SK-MEL-5 (cell line): ENCODE results near the gene GPATCH4. TPM values are rescaled to one million over a fixed set of nuclear protein-coding genes. Genes with fewer than 3 reads are reported as not detected.

ENCODE experiments used
- DNase-seq: peaks from one replicate; pipeline ENCODE4 v3.0.0-alpha.2; 2016; ENCODE audit warnings: low read depth, low spot score
- in situ Hi-C: cut with HindIII; loops from 2 replicates; pipeline ENCODE4 v1.10.0; 2016; ENCODE audit warnings: low sequenced_read_pairs, high pct_unique_total_duplicates, low pct_unique_long_range_greater_than_20kb
- polyA plus RNA-seq, 2 experiments: library from polyadenylated mRNA; depleted of rRNA; stranded (reverse); fragments of >200 nt; gene quantifications; 2 replicates each; pipeline ENCODE4 v1.2.3, GENCODE V29; 2015
- total RNA-seq: library from RNA; depleted of rRNA; stranded (reverse); fragments of >200 nt; shearing (Covaris generic); gene quantifications from 2 replicates; pipeline ENCODE4 v1.2.3, GENCODE V29; 2014; rRNA removed

Gene GPATCH4
- 26.4 and 27.3 TPM in 2 replicates for total RNA-seq
- polyA plus RNA-seq (2015; cell fraction: cytosol; rRNA removed): 29.4 and 37.3 TPM in 2 replicates
- polyA plus RNA-seq (2015; cell fraction: nucleus; rRNA removed): 48.3 and 48.5 TPM in 2 replicates

GRCh38 chr1:156601122-156601830 is at the start of gene GPATCH4:
Gene GPATCH4, minus strand, starts transcription at chr1:156601479.
- DNase-seq: peak; percentile 89
- in situ Hi-C loops: no loop called here

GRCh38 chr1:156648951-156649350 is 47.7 kb upstream of the GPATCH4 start:
- no peak for DNase-seq
- in situ Hi-C loops: no loop called here

- in situ Hi-C loops: no loop called here
- no peak for DNase-seq
These were observed 47.2 kb upstream of the GPATCH4 start for GRCh38 chr1:156648496-156648895.

- DNase-seq: no peak
- in situ Hi-C loops: no loop called here
These were observed 46.1 kb upstream of the GPATCH4 start for GRCh38 chr1:156647351-156647750.

GRCh38 chr1:156646738-156647211 is 45.5 kb upstream of the GPATCH4 start:
- in situ Hi-C loops: no loop called here
- DNase-seq: no peak

GRCh38 chr1:156645666-156646065 is 44.4 kb upstream of the GPATCH4 start:
- in situ Hi-C loops: no loop called here

GRCh38 chr1:156645056-156645455 is 43.8 kb upstream of the GPATCH4 start:
- in situ Hi-C loops: no loop called here
- DNase-seq: no peak

More at GRCh38 chr1:156645666-156646065, 44.4 kb upstream of the GPATCH4 start:
- no peak for DNase-seq

- no peak for DNase-seq
- in situ Hi-C loops: no loop called here
These were observed 43.4 kb upstream of the GPATCH4 start for GRCh38 chr1:156644640-156645039.

- DNase-seq: no peak
- in situ Hi-C loops: no loop called here
These were observed 42.9 kb upstream of the GPATCH4 start for GRCh38 chr1:156644146-156644545.

- DNase-seq: no peak
- in situ Hi-C loops: no loop called here
These were observed 42.5 kb upstream of the GPATCH4 start for GRCh38 chr1:156643778-156644092.

GRCh38 chr1:156643049-156643777 is 41.9 kb upstream of the GPATCH4 start:
- in situ Hi-C loops: no loop called here
- no peak for DNase-seq

GRCh38 chr1:156642265-156643048 is 41.2 kb upstream of the GPATCH4 start:
- no peak for DNase-seq

GRCh38 chr1:156641761-156642264 is 40.5 kb upstream of the GPATCH4 start, which contains the start of gene BCAN:
Gene BCAN, plus strand, starts transcription at chr1:156642117. Its CDS starts 3,938 bp downstream, at chr1:156646055.
- DNase-seq: peak; percentile 79
- in situ Hi-C loops: no loop called here

More at GRCh38 chr1:156642265-156643048, 41.2 kb upstream of the GPATCH4 start:
- in situ Hi-C loops: no loop called here

- in situ Hi-C loops: no loop called here
- no peak for DNase-seq
These were observed 39.8 kb upstream of the GPATCH4 start for GRCh38 chr1:156640842-156641706.

- in situ Hi-C loops: no loop called here
- DNase-seq: no peak
These were observed 38.4 kb upstream of the GPATCH4 start for GRCh38 chr1:156639601-156640101.

- DNase-seq: no peak
- in situ Hi-C loops: no loop called here
These were observed 37.1 kb upstream of the GPATCH4 start for GRCh38 chr1:156638189-156638985.
